ENCODE data around the gene SLC38A10. TPM values are rescaled to one million over a fixed set of nuclear protein-coding genes. Genes with fewer than 3 reads are reported as not detected.

The SLC38A10 gene
- total and polyA plus RNA-seq, 2 of the 4 experiments (the other 2 are of a cell fraction): 12.7 to 46.7 TPM

DNA sequence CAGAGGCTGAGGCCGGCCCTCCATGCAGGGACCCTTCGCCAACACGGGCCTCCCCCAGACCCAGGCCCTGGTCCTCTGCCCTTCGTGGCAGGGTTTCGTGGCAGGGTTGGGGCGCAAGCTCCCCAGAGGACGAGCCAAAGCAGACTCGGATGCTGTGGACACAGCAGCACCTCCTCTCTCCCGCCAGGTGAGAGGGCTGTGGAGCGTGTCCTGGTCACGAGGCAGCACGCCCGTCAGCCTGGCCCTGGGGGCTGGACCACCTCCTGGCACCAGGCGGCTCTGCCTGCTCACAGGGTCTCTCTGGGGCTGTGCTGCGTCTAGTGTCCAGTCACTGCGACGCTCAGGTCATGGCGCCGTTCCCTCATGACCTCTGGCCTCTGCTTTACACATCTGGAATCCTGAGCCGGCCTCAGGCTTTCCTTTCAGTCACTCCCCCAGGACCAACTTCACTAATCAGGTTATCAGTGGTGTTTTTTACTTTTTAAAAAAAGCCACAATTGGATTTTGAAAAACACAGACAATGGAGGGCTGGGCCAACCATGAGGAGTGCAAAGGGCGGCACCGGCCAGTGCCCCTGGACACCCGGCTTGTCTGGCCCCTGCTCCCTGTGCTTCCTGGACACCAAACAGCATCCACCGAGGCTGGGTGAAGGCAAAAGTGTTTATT, 50.6 kb downstream of the SLC38A10 start:
- intact Hi-C loops (cut with micrococcal nuclease): no loop called here
- peaks cover 9% of the 10 kb centered on the region; the same call in 1 of the 2 replicates for H3K36me3 ChIP-seq (ENCODE audit: control insufficient read depth, insufficient read depth, low read length)
- no peak overlapping the region for H3K4me2 ChIP-seq (ENCODE audit: low read depth, low read length)
- H3K4me1 ChIP-seq (ENCODE audit: control insufficient read depth, insufficient read depth, low read length): peaks cover 11% of the 10 kb centered on the region
- no peak overlapping the region for H2BK5ac ChIP-seq (ENCODE audit: low read depth, low read length, poor library complexity, severe bottlenecking)
- H2AK9ac ChIP-seq (replicated peaks; ENCODE audit: low read depth, low read length, poor library complexity): peak overlapping the region; percentile 35
- no peak overlapping the region for H2BK20ac ChIP-seq (ENCODE audit: low read depth, low read length)
- H3K9me3 ChIP-seq (ENCODE audit: control insufficient read depth, insufficient read depth, low read length): no peaks in the 10 kb centered on the region
- no peak overlapping the region for H2AFZ ChIP-seq (replicated peaks; ENCODE audit: low read length, poor library complexity)
- no peaks in the 10 kb centered on the region for H3K27me3 ChIP-seq (ENCODE audit: control insufficient read depth, insufficient read depth, low read length)
- no peak overlapping the region for H4K8ac ChIP-seq (ENCODE audit: low read depth in 2 of 2, low read length in 2 of 2)
- no peak overlapping the region for H3K18ac ChIP-seq (ENCODE audit: low read depth, low read length)
- H3K27ac ChIP-seq (ENCODE audit: insufficient read depth, low read length): no peak overlapping the region
- POLR2A ChIA-PET (ENCODE audit: unreplicated experiment): no interaction called here
- H4K5ac ChIP-seq (ENCODE audit: low read depth, low read length): no peak overlapping the region
- no TSS peak for BruUV-seq (replicated peaks)
- H2BK15ac ChIP-seq (ENCODE audit: low read depth, low read length): no peak overlapping the region
- no peak for ATAC-seq (ENCODE audit: low read depth)
- H3K9ac ChIP-seq (ENCODE audit: low read depth, low read length): no peak overlapping the region
- in situ Hi-C loops (cut with MboI; ENCODE audit: low sequenced_read_pairs): no loop called here
- H2AK5ac ChIP-seq (ENCODE audit: low read depth, low read length): no peak overlapping the region
- peaks cover 6% of the 10 kb centered on the region; the same call in 1 of the 2 replicates for H3K9me1 ChIP-seq (ENCODE audit: insufficient read depth, low read length)
- H4K20me1 ChIP-seq (ENCODE audit: insufficient read depth, low read length): peaks cover 25% of the 10 kb centered on the region
- H3K4me3 ChIP-seq (ENCODE audit: insufficient read depth, low read depth, low read length): no peak overlapping the region
- H2BK120ac ChIP-seq (ENCODE audit: low read depth, low read length): no peak overlapping the region
- no peak overlapping the region for H3K23ac ChIP-seq (ENCODE audit: low read depth, low read length)
- TF ChIP-seq BHLHE40 (IDR thresholded peaks at IDR 0.05; ENCODE audit: low read depth, low read length) (no peak), POLR2A (IDR thresholded peaks at IDR 0.05; ENCODE audit: low read depth, low read length) (no peak), NFE2L2 (IDR thresholded peaks at IDR 0.05; ENCODE audit: low read depth, low read length) (no peak), CEBPB (IDR thresholded peaks at IDR 0.05; ENCODE audit: low read depth, low read length) (no peak), CHD1 (IDR thresholded peaks at IDR 0.05; ENCODE audit: low read depth, low read length) (no peak), RAD21 (IDR thresholded peaks at IDR 0.05; ENCODE audit: low read length) (no peak), MAZ (IDR thresholded peaks at IDR 0.05; ENCODE audit: borderline replicate concordance, low read depth, low read length) (no peak), FOS (IDR thresholded peaks at IDR 0.05; ENCODE audit: low read depth, low read length) (no peak), MAFK (IDR thresholded peaks at IDR 0.05; ENCODE audit: low read depth, low read length) (no peak), RFX5 (IDR thresholded peaks at IDR 0.05; ENCODE audit: low read depth, low read length) (no peak), SMC3 (IDR thresholded peaks at IDR 0.05; ENCODE audit: low read depth, low read length) (no peak)
- TF ChIP-seq, protein P1, sequence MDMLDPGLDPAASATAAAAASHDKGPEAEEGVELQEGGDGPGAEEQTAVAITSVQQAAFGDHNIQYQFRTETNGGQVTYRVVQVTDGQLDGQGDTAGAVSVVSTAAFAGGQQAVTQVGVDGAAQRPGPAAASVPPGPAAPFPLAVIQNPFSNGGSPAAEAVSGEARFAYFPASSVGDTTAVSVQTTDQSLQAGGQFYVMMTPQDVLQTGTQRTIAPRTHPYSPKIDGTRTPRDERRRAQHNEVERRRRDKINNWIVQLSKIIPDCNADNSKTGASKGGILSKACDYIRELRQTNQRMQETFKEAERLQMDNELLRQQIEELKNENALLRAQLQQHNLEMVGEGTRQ (IDR thresholded peaks at IDR 0.05; ENCODE audit: low read depth, low read length): no peak
- TF ChIP-seq, protein P2, sequence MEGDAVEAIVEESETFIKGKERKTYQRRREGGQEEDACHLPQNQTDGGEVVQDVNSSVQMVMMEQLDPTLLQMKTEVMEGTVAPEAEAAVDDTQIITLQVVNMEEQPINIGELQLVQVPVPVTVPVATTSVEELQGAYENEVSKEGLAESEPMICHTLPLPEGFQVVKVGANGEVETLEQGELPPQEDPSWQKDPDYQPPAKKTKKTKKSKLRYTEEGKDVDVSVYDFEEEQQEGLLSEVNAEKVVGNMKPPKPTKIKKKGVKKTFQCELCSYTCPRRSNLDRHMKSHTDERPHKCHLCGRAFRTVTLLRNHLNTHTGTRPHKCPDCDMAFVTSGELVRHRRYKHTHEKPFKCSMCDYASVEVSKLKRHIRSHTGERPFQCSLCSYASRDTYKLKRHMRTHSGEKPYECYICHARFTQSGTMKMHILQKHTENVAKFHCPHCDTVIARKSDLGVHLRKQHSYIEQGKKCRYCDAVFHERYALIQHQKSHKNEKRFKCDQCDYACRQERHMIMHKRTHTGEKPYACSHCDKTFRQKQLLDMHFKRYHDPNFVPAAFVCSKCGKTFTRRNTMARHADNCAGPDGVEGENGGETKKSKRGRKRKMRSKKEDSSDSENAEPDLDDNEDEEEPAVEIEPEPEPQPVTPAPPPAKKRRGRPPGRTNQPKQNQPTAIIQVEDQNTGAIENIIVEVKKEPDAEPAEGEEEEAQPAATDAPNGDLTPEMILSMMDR (conservative IDR thresholded peaks at IDR 0.05; ENCODE audit: low read depth, low read length): no peak
- CTCF ChIA-PET: no interaction called here
- no peak for DNase-seq
- H3K56ac ChIP-seq (ENCODE audit: extremely low read depth, insufficient read depth, low read length): no peak overlapping the region
- 95% methylated on average over 7 of the region's 24 CpGs; no CpG with 5 or more reads in 1 of the 2 experiments for whole genome bisulfite sequencing, 2 experiments (ENCODE audit: extremely low coverage in 2 of 2, insufficient read length in 1 of 2)
- dilution Hi-C loops (cut with HindIII; ENCODE audit: low sequenced_read_pairs, unreplicated experiment): no loop called here
- H4K91ac ChIP-seq (ENCODE audit: insufficient read depth, low read depth, low read length): no peak overlapping the region
- H3K4ac ChIP-seq (ENCODE audit: low read depth, low read length): no peak overlapping the region
- H3K79me1 ChIP-seq (ENCODE audit: low read depth in 1 of 2, low read length in 2 of 2): peaks cover 17 to 51% of the 10 kb centered on the region in 2 experiments; a peak in 3 of 4 replicates
- no peak overlapping the region for H3K14ac ChIP-seq (replicated peaks; ENCODE audit: low read depth, low read length)

Measured in IMR-90 (cell line).